ENCODE data around the gene DLG2.

GRCh38 chr11:85377901-85378300, 249.2 kb downstream of the DLG2 start:
- TF ChIP-seq, protein P1, sequence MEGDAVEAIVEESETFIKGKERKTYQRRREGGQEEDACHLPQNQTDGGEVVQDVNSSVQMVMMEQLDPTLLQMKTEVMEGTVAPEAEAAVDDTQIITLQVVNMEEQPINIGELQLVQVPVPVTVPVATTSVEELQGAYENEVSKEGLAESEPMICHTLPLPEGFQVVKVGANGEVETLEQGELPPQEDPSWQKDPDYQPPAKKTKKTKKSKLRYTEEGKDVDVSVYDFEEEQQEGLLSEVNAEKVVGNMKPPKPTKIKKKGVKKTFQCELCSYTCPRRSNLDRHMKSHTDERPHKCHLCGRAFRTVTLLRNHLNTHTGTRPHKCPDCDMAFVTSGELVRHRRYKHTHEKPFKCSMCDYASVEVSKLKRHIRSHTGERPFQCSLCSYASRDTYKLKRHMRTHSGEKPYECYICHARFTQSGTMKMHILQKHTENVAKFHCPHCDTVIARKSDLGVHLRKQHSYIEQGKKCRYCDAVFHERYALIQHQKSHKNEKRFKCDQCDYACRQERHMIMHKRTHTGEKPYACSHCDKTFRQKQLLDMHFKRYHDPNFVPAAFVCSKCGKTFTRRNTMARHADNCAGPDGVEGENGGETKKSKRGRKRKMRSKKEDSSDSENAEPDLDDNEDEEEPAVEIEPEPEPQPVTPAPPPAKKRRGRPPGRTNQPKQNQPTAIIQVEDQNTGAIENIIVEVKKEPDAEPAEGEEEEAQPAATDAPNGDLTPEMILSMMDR (IDR thresholded peaks at IDR 0.05; ENCODE audit: low read length), result no peak
- TF ChIP-seq EZH2 (IDR thresholded peaks at IDR 0.05; ENCODE audit: borderline replicate concordance, low read length), result no peak

Data from OCI-LY1 (cell line).